GM12864 (cell line): ENCODE data around the gene TSPO.

Experiments
- DNase-seq: peaks from one replicate; pipeline ENCODE4 v3.0.0-alpha.2; 2011; ENCODE audit warnings: low read depth
- H3K4me3 ChIP-seq: 2 replicates; pipeline ENCODE4 v1.5.1; 2011; ENCODE audit warnings: mild to moderate bottlenecking, low read depth, low read length, control low read depth
- CTCF ChIP-seq: IDR thresholded peaks from 2 replicates; pipeline ENCODE4 v1.5.1; 2011; ENCODE audit warnings: low read depth, mild to moderate bottlenecking, moderate library complexity, low read length, control low read depth, inconsistent platforms; ENCODE audit errors: missing control alignments

Gene TSPO

GRCh38 chr22:43133401-43133800, 18.0 kb upstream of the TSPO start:
- TF ChIP-seq CTCF = no peak
- no peak for DNase-seq
- H3K4me3 ChIP-seq = no peak overlapping the region

DNA sequence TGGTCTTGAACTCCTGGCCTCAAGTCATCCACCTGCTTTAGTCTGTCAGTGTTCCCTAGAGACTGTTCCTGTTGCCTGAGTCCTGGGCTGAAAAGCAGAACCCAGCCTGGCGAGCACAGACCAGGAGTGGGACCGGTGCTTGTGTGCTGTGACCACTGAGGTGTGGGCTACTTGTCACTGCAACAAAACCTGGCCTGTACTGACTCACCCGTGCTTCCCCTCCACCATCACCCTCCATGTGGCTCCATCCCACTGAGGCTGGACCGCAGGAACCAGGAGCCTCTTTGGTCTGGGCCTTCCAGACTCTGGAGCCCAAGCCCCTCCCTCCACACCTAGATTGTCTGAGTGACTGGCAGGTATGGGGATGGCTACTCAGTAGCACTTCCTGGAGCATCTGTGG, 16.8 kb upstream of the TSPO start:
- H3K4me3 ChIP-seq = no peak overlapping the region
- DNase-seq = no peak
- TF ChIP-seq CTCF = no peak

- no peak for TF ChIP-seq CTCF
- DNase-seq = no peak
- H3K4me3 ChIP-seq = no peak overlapping the region
Measured at GRCh38 chr22:43135565-43135964, 15.8 kb upstream of the TSPO start.

- no peak overlapping the region for H3K4me3 ChIP-seq
- DNase-seq = no peak
- peak; percentile 89 for TF ChIP-seq CTCF
Measured at GRCh38 chr22:43136255-43136654, 15.1 kb upstream of the TSPO start.

- TF ChIP-seq CTCF = no peak
- no peak for DNase-seq
Measured at GRCh38 chr22:43136801-43137200, 14.6 kb upstream of the TSPO start.

GRCh38 chr22:43142880-43143562, 8.3 kb upstream of the TSPO start, which contains the start of gene MCAT:
Gene MCAT (minus strand): TSS chr22:43143398. CDS start chr22:43143348, 50 bp downstream.
- H3K4me3 ChIP-seq = peak within 1 kb of the TSS; percentile 68
- no peak for DNase-seq

More at GRCh38 chr22:43136801-43137200, 14.6 kb upstream of the TSPO start:
- no peak overlapping the region for H3K4me3 ChIP-seq

More at GRCh38 chr22:43142880-43143562, 8.3 kb upstream of the TSPO start, which contains the start of gene MCAT:
- TF ChIP-seq CTCF = no peak
